HG03469 (cell line): ENCODE results near the gene MXRA8.
A peak's percentile ranks its signal among the peaks of the same experiment; 100 is the strongest.

Source experiments
- ATAC-seq: cut with Tn5 transposase; IDR thresholded peaks from one replicate; pipeline ENCODE4 v1.9.1; 2021; ENCODE audit warnings: mild to moderate bottlenecking, moderate library complexity, moderate number of reproducible peaks; ENCODE audit not compliant: unreplicated experiment

The MXRA8 gene

DNA sequence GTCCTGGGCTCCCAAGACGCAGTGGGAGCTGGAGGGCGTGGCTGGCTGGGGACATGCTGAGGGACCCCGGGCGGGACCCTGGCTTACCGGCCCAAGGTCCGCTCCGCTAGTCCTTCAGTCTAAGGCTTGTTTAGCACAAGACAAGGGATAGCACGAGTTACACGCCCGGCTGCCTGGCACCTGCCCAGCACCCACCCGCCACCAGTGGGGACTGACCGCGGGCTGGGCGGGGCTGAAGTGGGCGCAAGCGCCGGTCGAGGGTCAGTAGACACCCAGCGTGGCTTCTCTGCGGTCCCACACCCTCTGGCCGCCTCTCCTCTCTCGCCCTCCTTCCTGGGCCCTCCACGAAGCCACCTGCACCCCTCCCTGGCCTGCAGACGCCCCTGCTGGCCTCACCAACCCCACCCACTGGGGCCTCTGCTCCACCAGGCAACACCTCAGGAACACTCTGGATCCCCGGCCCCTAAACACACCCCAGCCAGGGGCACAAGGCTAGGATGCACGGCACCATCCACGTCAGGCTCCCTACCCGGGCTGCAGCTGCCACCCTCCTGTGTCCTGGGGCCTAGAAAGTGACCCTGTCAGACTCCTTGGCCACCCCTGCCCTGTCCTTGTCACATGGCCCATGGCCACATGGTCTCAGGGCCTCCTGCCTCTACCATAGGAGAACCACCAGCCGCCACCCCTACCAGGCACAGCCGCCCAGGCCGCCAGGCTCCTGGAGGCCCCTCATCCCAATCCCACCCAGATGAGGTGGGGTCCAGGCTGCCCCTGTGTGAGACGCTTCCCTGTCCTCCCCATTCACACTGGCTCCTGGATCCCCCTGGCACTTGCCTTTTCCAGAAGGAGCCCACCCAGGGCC lies 21.2 kb downstream of the MXRA8 start:
- no peak for ATAC-seq

DNA sequence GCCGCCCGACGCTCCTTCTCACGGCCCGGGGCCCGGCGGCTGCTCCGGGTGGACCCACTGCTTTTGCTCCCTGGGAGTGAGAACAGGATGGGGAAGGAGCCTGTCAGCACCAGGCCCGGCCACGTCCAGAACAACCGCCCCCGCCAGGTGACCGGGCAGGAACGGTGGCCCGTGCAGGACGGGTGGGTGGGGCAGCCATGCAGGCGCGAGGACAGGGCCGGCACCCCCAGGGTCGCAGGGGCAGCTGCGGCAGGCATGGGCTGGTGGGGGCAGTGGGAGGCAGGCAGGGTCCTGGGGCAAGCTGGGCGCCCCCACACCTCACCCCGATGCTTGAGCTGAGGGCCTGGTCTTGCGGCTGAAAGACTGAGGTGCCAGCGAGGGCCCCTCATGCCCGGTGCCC lies 21.9 kb downstream of the MXRA8 start:
- ATAC-seq: no peak

DNA sequence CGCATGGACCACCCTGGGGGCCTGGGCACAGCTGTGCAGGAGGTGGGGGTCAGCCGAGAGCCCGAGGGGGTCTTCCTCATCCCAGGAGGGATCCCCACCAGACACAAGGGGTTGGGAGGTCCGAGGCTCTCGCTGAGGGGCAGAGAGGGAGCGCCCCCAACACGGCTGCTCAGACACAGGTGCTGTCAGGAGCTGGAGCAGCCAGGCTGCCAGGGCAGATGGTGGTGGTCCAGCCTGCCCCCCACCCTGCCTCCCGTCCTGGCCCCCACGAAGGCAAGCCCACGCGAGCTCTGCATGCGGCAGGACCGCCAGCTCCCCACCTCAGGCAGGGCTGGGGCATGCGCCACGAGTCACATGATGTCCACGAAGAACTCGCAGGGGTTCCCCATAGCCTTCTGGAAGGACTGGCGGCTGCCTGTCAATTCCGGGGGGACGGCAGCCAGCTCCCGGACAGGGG lies 22.5 kb downstream of the MXRA8 start:
- ATAC-seq: no peak

DNA sequence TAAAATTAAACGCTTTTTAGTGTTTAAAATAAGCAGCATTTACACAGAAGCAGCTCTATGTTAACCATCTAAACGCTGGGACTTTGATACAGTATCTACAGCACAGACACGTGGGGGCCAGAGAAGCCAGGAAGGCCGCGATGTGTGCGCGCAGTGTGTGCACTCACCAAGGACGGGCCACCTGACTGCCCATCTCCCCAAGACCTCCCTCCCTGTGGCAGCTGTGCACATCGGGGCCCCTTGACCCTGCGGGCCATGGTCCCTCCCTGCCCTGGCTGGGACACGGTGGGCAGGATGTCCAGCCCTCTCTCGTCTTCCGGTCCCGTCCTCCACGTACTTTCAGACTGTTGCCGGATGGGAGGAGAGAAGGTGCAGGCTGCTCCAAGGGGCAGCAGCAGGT lies 23.1 kb downstream of the MXRA8 start:
- ATAC-seq: no peak

DNA sequence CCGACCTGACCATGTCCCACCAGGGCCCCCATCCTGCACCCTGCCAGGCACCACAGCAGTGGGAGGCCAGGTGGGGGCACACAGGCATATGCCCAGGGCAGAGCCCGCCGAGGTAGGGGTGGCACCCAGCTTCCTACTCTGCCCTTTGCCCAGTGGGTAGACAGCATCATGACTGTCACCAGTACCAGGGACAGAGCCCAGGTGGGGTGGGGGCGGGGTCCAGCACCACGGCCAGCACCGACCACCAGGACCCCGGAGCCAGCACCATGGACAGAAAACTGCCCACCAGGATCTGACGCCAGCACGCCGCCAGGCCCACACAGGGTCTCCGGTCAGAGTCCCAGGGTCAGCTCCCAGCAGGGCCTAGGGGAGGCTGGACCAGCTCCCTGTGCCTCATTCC lies 23.5 kb downstream of the MXRA8 start:
- ATAC-seq: no peak

DNA sequence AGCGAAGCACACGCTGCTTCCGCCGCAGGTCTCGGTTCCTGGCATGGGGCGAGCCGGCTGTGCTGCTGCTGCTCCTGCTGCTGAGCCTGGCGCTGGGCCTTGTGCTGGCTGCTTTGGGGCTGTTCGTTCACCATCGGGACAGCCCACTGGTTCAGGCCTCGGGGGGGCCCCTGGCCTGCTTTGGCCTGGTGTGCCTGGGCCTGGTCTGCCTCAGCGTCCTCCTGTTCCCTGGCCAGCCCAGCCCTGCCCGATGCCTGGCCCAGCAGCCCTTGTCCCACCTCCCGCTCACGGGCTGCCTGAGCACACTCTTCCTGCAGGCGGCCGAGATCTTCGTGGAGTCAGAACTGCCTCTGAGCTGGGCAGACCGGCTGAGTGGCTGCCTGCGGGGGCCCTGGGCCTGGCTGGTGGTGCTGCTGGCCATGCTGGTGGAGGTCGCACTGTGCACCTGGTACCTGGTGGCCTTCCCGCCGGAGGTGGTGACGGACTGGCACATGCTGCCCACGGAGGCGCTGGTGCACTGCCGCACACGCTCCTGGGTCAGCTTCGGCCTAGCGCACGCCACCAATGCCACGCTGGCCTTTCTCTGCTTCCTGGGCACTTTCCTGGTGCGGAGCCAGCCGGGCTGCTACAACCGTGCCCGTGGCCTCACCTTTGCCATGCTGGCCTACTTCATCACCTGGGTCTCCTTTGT lies 24.7 kb downstream of the MXRA8 start:
- ATAC-seq: no peak

DNA sequence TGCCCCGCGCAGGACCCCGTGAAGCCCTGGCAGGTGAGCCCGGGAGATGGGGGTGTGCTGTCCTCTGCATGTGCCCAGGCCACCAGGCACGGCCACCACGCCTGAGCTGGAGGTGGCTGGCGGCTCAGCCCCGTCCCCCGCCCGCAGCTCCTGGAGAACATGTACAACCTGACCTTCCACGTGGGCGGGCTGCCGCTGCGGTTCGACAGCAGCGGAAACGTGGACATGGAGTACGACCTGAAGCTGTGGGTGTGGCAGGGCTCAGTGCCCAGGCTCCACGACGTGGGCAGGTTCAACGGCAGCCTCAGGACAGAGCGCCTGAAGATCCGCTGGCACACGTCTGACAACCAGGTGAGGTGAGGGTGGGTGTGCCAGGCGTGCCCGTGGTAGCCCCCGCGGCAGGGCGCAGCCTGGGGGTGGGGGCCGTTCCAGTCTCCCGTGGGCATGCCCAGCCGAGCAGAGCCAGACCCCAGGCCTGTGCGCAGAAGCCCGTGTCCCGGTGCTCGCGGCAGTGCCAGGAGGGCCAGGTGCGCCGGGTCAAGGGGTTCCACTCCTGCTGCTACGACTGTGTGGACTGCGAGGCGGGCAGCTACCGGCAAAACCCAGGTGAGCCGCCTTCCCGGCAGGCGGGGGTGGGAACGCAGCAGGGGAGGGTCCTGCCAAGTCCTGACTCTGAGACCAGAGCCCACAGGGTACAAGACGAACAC lies 25.4 kb downstream of the MXRA8 start:
- ATAC-seq: no peak

DNA sequence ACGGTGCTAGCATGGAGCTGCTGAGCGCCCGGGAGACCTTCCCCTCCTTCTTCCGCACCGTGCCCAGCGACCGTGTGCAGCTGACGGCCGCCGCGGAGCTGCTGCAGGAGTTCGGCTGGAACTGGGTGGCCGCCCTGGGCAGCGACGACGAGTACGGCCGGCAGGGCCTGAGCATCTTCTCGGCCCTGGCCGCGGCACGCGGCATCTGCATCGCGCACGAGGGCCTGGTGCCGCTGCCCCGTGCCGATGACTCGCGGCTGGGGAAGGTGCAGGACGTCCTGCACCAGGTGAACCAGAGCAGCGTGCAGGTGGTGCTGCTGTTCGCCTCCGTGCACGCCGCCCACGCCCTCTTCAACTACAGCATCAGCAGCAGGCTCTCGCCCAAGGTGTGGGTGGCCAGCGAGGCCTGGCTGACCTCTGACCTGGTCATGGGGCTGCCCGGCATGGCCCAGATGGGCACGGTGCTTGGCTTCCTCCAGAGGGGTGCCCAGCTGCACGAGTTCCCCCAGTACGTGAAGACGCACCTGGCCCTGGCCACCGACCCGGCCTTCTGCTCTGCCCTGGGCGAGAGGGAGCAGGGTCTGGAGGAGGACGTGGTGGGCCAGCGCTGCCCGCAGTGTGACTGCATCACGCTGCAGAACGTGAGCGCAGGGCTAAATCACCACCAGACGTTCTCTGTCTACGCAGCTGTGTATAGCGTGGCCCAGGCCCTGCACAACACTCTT lies 26.2 kb downstream of the MXRA8 start:
- ATAC-seq: no peak

DNA sequence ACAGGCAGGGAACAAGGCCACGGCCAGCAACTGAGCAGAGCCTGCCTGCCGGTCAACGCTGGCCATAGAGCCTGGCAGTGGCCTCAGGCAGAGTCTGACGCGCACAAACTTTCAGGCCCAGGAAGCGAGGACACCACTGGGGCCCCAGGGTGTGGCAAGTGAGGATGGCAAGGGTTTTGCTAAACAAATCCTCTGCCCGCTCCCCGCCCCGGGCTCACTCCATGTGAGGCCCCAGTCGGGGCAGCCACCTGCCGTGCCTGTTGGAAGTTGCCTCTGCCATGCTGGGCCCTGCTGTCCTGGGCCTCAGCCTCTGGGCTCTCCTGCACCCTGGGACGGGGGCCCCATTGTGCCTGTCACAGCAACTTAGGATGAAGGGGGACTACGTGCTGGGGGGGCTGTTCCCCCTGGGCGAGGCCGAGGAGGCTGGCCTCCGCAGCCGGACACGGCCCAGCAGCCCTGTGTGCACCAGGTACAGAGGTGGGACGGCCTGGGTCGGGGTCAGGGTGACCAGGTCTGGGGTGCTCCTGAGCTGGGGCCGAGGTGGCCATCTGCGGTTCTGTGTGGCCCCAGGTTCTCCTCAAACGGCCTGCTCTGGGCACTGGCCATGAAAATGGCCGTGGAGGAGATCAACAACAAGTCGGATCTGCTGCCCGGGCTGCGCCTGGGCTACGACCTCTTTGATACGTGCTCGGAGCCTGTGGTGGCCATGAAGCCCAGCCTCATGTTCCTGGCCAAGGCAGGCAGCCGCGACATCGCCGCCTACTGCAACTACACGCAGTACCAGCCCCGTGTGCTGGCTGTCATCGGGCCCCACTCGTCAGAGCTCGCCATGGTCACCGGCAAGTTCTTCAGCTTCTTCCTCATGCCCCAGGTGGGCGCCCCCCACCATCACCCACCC lies 27.0 kb downstream of the MXRA8 start, which contains the start of gene TAS1R3:
TSS of gene TAS1R3 (plus strand) at position 213 of the 898 bp plus-strand sequence. CDS start at position 279, 66 bp downstream.
- no peak for ATAC-seq

DNA sequence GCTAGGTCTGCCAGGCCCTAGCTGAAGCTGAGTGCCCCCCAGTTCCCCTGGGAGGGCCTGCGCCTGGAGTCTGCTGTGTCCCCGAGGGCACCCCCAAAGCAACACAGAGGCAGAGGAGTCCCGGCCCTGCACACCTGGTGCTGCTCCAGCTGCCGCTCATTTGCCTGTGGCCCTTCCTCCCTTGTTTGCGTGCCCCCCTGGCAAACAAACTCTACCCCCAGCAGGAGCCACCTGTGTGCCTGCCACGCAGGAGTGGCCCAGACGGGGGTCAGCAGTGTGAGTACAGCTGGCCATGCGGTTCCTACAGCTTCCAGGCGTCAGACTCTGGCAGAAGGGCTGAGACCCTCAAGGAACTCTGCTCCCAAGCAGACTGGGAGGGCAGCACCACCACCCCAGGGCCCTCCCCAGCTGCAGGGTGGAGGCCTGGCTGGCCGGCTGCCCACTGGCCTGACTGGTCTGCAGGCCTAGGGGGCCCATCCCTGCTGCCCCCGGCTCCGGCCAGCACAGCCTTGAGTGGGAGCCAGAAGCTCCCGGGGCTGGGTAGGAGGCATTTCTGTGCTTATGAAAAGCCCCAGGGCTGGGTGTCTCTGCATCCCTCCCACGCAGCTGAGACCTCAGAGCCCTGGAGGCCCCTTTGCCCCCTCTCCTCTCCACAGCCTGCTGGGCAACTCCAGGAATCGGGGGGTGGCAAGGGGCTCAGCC lies 27.8 kb downstream of the MXRA8 start:
- no peak for ATAC-seq

DNA sequence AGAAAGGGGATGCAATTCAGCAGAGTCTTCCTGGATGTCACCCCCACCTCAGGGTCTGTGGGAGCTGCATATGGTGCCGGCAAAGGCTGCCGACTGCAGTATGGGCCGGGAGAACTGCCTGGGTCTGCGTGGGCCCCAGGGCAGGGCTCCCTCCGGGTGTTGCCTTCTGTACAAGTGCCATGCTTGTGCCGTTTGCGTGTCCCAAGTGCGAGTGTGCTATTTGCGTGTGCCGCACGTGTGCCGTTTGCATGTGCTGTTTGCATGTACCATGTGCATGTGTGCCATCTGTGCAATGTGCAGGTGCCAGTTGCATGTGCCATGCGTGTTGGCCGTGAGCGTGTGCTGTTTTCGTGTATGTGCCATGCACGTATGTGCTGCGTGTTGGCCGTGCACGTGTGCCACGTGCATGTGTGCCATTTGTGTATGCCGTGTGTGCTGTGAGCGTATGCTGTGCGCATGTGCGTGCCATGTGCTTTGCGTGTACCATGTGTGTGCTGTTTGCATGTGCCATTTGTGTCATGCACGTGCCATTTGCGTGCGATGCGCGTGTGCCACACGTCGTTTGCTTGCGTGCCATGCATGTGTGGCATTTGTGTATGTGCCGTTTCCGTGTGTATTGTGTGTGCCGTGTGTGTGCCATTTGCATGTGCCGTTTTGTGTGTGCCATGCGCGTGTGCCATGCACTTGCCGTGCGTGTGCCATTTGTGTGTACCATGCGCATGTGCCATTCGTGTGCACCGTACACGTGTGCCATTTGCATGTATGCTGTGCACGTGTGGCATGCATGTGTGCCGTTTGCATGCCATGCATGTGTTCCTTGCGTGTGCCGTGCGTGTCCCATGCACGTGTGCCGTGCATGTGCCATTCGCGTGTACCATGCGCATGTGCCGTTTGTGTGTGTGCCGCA lies 28.8 kb downstream of the MXRA8 start:
- no peak for ATAC-seq

DNA sequence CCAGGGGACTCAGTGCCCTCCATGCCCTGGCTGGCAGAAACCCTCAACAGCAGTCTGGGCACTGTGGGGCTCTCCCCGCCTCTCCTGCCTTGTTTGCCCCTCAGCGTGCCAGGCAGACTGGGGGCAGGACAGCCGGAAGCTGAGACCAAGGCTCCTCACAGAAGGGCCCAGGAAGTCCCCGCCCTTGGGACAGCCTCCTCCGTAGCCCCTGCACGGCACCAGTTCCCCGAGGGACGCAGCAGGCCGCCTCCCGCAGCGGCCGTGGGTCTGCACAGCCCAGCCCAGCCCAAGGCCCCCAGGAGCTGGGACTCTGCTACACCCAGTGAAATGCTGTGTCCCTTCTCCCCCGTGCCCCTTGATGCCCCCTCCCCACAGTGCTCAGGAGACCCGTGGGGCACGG lies 30.1 kb downstream of the MXRA8 start:
- ATAC-seq: no peak

DNA sequence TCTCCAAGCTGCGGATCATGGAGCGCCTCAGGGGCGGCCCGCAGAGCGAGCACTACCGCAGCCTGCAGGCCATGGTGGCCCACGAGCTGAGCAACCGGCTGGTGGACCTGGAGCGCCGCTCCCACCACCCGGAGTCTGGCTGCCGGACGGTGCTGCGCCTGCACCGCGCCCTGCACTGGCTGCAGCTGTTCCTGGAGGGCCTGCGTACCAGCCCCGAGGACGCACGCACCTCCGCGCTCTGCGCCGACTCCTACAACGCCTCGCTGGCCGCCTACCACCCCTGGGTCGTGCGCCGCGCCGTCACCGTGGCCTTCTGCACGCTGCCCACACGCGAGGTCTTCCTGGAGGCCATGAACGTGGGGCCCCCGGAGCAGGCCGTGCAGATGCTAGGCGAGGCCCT lies 31.1 kb downstream of the MXRA8 start:
- ATAC-seq: no peak

DNA sequence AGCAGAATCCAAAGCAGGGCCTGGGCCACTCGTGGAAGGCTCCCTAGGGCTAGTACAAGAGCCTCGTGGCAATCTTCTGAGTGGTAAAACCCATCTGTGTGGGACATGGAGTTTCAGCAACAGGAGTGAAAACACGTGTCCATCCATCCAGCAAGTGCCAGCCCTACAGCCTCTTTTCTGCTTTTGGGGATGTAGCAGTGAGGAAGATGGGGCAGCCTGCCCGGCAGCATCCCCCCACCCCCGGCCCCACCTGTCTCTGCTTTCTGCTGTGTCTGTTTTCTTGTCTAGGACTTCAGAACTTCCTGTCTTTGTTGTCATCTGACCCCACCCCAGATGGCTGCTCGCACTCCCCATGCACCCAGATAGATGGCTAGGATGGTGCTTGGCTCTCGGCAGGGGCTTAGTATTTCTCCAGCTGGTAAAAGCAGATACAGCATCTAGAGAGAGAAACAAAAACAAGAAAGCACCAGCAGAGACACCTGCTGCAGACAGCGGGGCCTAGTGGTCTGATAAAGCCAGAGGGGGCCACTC lies 32.2 kb downstream of the MXRA8 start:
- no peak for ATAC-seq

DNA sequence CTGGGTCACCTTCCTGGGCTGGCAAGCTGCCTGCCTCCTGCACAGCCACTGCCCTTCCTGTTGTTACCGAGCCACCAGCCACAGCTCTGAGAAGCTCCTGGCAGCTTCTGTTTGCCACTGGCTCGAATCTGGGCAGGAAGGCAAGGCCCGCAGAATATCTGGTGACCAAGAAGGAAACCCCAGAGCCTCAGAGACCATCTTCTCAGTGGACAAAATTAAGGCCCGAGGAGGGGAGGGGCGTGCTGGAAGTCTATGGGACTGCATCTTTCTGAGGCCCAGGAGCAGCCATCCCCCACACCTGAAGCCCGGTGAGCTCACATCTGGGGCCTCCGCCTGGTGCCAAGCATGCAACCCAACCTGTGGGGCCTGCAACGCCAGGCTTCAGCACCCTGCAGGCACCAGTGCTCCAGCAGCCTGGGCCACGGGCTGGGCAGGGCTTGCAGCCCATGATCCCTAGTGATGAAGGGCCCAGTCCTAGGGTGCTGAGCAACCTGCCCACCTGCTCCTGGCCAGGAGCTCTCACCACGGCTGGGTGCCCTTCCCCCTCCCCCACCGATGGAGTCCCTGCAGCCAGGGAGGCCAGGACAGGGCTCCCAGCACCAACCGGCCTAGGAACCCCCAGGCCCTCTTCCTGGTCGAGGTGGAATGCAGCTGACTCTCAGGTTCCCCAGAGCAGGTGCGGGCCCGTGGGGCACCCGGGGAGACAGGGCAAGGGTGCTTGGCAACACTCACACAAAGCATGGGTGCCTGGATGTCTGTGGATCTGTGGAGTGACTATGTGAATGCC lies 32.9 kb downstream of the MXRA8 start:
- no peak for ATAC-seq

DNA sequence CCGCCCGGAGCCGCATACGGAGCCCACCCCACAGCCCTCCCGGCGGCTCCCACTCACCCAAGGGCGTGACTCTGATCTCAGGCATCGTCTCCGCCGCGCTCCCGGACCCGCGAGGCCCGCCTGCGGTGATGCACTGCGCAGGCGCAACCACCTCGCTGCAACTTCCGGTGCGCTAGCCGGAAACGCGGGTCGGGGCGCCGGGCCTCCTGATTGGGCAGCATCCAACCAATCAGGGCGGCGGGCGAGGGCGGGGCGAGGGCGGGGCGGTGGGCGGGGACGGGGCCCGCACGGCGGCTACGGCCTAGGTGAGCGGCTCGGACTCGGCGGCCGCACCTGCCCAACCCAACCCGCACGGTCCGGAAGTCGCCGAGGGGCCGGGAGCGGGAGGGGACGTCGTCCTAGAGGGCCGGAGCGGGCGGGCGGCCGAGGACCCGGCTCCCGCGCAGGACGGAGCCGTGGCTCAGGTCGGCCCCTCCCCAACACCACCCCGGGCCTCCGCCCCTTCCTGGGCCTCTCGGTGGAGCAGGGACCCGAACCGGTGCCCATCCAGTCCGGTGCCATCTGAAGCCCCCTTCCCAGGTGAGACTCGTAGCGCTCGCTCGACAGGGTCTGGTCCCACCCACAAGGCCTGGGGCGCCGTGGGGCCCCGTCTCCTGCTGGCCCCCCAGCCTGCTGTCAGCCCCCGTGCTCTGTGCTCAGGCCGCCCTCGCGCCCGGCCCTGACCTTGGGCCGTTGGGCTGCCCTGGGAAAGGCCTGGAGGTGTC lies 33.6 kb downstream of the MXRA8 start, which contains the start of the genes CPTP and INTS11:
TSS of gene CPTP (plus strand) at position 279 of the 764 bp plus-strand sequence. CDS start 2,109 bp downstream, outside the sequence.
TSS of gene INTS11 (minus strand) at position 137 of the 764 bp plus-strand sequence. CDS start at position 85, 52 bp downstream.
- peak; percentile 46 for ATAC-seq
